LHCN-M2 (cell line): ENCODE results near the gene IFRD1. TPM values are rescaled to one million over a fixed set of nuclear protein-coding genes. Genes with fewer than 3 reads are reported as not detected.

Experiments used
- DNase-seq: peaks from one replicate; pipeline ENCODE4 v3.0.0-alpha.2; 2012; ENCODE audit warnings: low read depth
- polyA plus RNA-seq: library from polyadenylated mRNA; unstranded; fragments of >200 nt; gene quantifications from one replicate; pipeline ENCODE4 v1.2.1, GENCODE V29; 2012; ENCODE audit warnings: missing spikeins
- total RNA-seq: library from RNA; depleted of rRNA; stranded (reverse); fragments of >200 nt; gene quantifications from 2 replicates; pipeline ENCODE4 v1.2.3, GENCODE V29; 2014; rRNA removed

The IFRD1 gene
- 42.1 and 48.7 TPM in 2 replicates for total RNA-seq
- polyA plus RNA-seq: 17.4 TPM

GRCh38 chr7:112449902-112450806 is at the start of gene IFRD1:
IFRD1 (plus strand) TSS chr7:112450460; CDS start chr7:112450689, 229 bp downstream.
- DNase-seq: peak; percentile 99

- no peak for DNase-seq
These were observed 45.9 kb upstream of the IFRD1 start for GRCh38 chr7:112404321-112404720.

- DNase-seq: no peak
These were observed 45.0 kb upstream of the IFRD1 start for GRCh38 chr7:112405286-112405685.

GRCh38 chr7:112407261-112407660 is 43.0 kb upstream of the IFRD1 start:
- no peak for DNase-seq

- no peak for DNase-seq
These were observed 40.2 kb upstream of the IFRD1 start for GRCh38 chr7:112410092-112410491.

GRCh38 chr7:112411186-112411795 is 39.0 kb upstream of the IFRD1 start:
- DNase-seq: peak; percentile 35

- peak; percentile 47 for DNase-seq
These were observed 35.3 kb upstream of the IFRD1 start for GRCh38 chr7:112414855-112415490.

GRCh38 chr7:112416127-112416526 is 34.1 kb upstream of the IFRD1 start:
- DNase-seq: peak; percentile 36

GRCh38 chr7:112419543-112420130 is 30.6 kb upstream of the IFRD1 start:
- no peak for DNase-seq

GRCh38 chr7:112420236-112420861 is 29.9 kb upstream of the IFRD1 start:
- no peak for DNase-seq

- no peak for DNase-seq
These were observed 28.4 kb upstream of the IFRD1 start for GRCh38 chr7:112421666-112422486.

- peak; percentile 78 for DNase-seq
These were observed 27.3 kb upstream of the IFRD1 start for GRCh38 chr7:112422842-112423496.

- no peak for DNase-seq
These were observed 26.3 kb upstream of the IFRD1 start for GRCh38 chr7:112423987-112424386.

- DNase-seq: no peak
These were observed 22.3 kb upstream of the IFRD1 start for GRCh38 chr7:112427984-112428383.

- no peak for DNase-seq
These were observed 21.5 kb upstream of the IFRD1 start for GRCh38 chr7:112428715-112429114.

- DNase-seq: no peak
These were observed 19.6 kb upstream of the IFRD1 start for GRCh38 chr7:112430649-112431048.

GRCh38 chr7:112431803-112432202 is 18.5 kb upstream of the IFRD1 start:
- no peak for DNase-seq

- DNase-seq: no peak
These were observed 17.0 kb upstream of the IFRD1 start for GRCh38 chr7:112433289-112433688.

- peak; percentile 53 for DNase-seq
These were observed 13.2 kb upstream of the IFRD1 start for GRCh38 chr7:112437072-112437471.

- DNase-seq: no peak
These were observed 10.8 kb upstream of the IFRD1 start for GRCh38 chr7:112439476-112439875.
